GM23338 (cell line): Measurements from ENCODE around the gene PRDM2. TPM values are rescaled to one million over a fixed set of nuclear protein-coding genes. Genes with fewer than 3 reads are reported as not detected.

ENCODE experiments used
- ATAC-seq: fragments of 200-7000 bp; cut with Tn5 transposase; 3 replicates; pipeline ENCODE4 v1.9.1; 2020
- DNase-seq: peaks from one replicate; pipeline ENCODE4 v3.0.0-alpha.2; 2015; ENCODE audit warnings: low spot score
- H2AFZ ChIP-seq: fragments of 200-600 bp; sonication (generic); 2 replicates; pipeline ENCODE4 v1.8.0; 2016; ENCODE audit warnings: antibody characterized with exemption, mild to moderate bottlenecking, moderate library complexity
- H3F3A ChIP-seq: fragments of 200-600 bp; sonication (generic); replicated peaks from 2 replicates; pipeline ENCODE4 v1.8.0; 2017; ENCODE audit warnings: antibody characterized with exemption, mixed run types, low read depth
- H3K27ac ChIP-seq: fragments of 200-600 bp; sonication (generic); 2 replicates; pipeline ENCODE4 v1.6.1; 2016; ENCODE audit warnings: low read depth
- H3K27me3 ChIP-seq: fragments of 200-600 bp; sonication (generic); 2 replicates; pipeline ENCODE4 v1.8.0; 2016; ENCODE audit warnings: mild to moderate bottlenecking, mixed run types, moderate library complexity; ENCODE audit not compliant: insufficient read depth
- H3K36me3 ChIP-seq: fragments of 200-600 bp; sonication (generic); 2 replicates; pipeline ENCODE4 v1.8.0; 2016; ENCODE audit warnings: mild to moderate bottlenecking; ENCODE audit not compliant: insufficient read depth
- H3K4me1 ChIP-seq: fragments of 200-600 bp; sonication (generic); 2 replicates; pipeline ENCODE4 v1.8.0; 2016; ENCODE audit warnings: mild to moderate bottlenecking, moderate library complexity; ENCODE audit not compliant: insufficient read depth
- H3K4me2 ChIP-seq: fragments of 200-600 bp; sonication (generic); 2 replicates; pipeline ENCODE4 v1.7.1; 2017; ENCODE audit warnings: mixed run types
- H3K4me3 ChIP-seq: fragments of 200-600 bp; sonication (generic); 2 replicates; pipeline ENCODE4 v1.6.1; 2016; ENCODE audit warnings: mixed run types
- H3K79me2 ChIP-seq: fragments of 200-600 bp; sonication (generic); replicated peaks from 2 replicates; pipeline ENCODE4 v1.8.0; 2017; ENCODE audit warnings: mild to moderate bottlenecking; ENCODE audit not compliant: insufficient read depth
- H3K9me2 ChIP-seq: fragments of 200-600 bp; sonication (generic); 2 replicates; pipeline ENCODE4 v1.8.0; 2017; ENCODE audit not compliant: insufficient read depth
- H4K20me1 ChIP-seq: fragments of 200-600 bp; sonication (generic); replicated peaks from 2 replicates; pipeline ENCODE4 v1.8.0; 2017; ENCODE audit warnings: mild to moderate bottlenecking; ENCODE audit not compliant: insufficient read depth
- H3K27ac Mint-ChIP-seq: 2 replicates; pipeline ENCODE4 v1.8.0; 2020; ENCODE audit warnings: inconsistent platforms, mild to moderate bottlenecking, moderate library complexity, mixed read lengths
- H3K27me3 Mint-ChIP-seq: 3 replicates; pipeline ENCODE4 v1.8.0; 2022; ENCODE audit warnings: low read depth, mild to moderate bottlenecking, moderate library complexity, mixed read lengths, inconsistent platforms; ENCODE audit not compliant: insufficient read depth, poor library complexity
- H3K36me3 Mint-ChIP-seq: 3 replicates; pipeline ENCODE4 v1.8.0; 2021; ENCODE audit warnings: low read depth, mild to moderate bottlenecking, inconsistent platforms, moderate library complexity, mixed read lengths
- H3K4me1 Mint-ChIP-seq: 3 replicates; pipeline ENCODE4 v1.8.0; 2020; ENCODE audit warnings: mild to moderate bottlenecking, inconsistent platforms, mixed read lengths
- H3K4me3 Mint-ChIP-seq: 3 replicates; pipeline ENCODE4 v1.8.0; 2021; ENCODE audit warnings: moderate library complexity, mild to moderate bottlenecking, inconsistent platforms, mixed read lengths
- H3K9me3 Mint-ChIP-seq: 3 replicates; pipeline ENCODE4 v1.8.0; 2020; ENCODE audit warnings: moderate library complexity, mild to moderate bottlenecking, inconsistent platforms, mixed read lengths
- CREB1 ChIP-seq: fragments of 250-450 bp; sonication (Bioruptor Pico); IDR thresholded peaks from 2 replicates; pipeline ENCODE4 v1.5.0; 2020; ENCODE audit warnings: low read depth, mild to moderate bottlenecking, moderate library complexity
- ETS1 ChIP-seq: IDR thresholded peaks from 2 replicates; pipeline ENCODE4 v1.6.1; 2016; ENCODE audit warnings: antibody characterized with exemption
- EZH2 ChIP-seq: fragments of 200-600 bp; sonication (generic); IDR thresholded peaks from one replicate; pipeline ENCODE4 v1.8.0; 2017; ENCODE audit warnings: antibody characterized with exemption, mild to moderate bottlenecking, low read depth; ENCODE audit not compliant: unreplicated experiment
- EZH2phosphoT487 ChIP-seq: fragments of 200-600 bp; sonication (generic); IDR thresholded peaks from one replicate; pipeline ENCODE4 v1.8.1; 2018; ENCODE audit warnings: antibody characterized with exemption; ENCODE audit not compliant: unreplicated experiment
- JUNB ChIP-seq: IDR thresholded peaks from one replicate; pipeline ENCODE4 v1.6.1; 2016; ENCODE audit warnings: antibody characterized with exemption; ENCODE audit not compliant: unreplicated experiment
- NANOG ChIP-seq: IDR thresholded peaks from 2 replicates; pipeline ENCODE4 v1.6.1; 2016; ENCODE audit warnings: antibody characterized with exemption, borderline replicate concordance
- POLR2AphosphoS5 ChIP-seq: IDR thresholded peaks from 2 replicates; pipeline ENCODE4 v1.6.1; 2016; ENCODE audit warnings: antibody characterized with exemption, low read depth
- ZNF114 ChIP-seq: fragments of 250-450 bp; sonication (Bioruptor Pico); IDR thresholded peaks from 2 replicates; pipeline ENCODE4 v1.5.0; 2020; ENCODE audit warnings: mild to moderate bottlenecking, moderate library complexity
- polyA plus RNA-seq: library from polyadenylated mRNA; unstranded; fragments of >200 nt; fragmentation: Nextera tagmentation; extraction: Ambion mirVana; gene quantifications from 2 replicates; pipeline ENCODE4 v1.2.1, GENCODE V29; 2016
- total RNA-seq: library from RNA; depleted of rRNA; stranded (reverse); fragments of >200 nt; shearing (Covaris generic); gene quantifications from 2 replicates; pipeline ENCODE4 v1.2.3, GENCODE V29; 2014
- TF ChIP-seq, protein P1 (sequence below): IDR thresholded peaks from one replicate; pipeline ENCODE4 v1.6.1; 2018; ENCODE audit warnings: antibody characterized with exemption; ENCODE audit not compliant: unreplicated experiment
- TF ChIP-seq, protein P2 (sequence below): fragments of 250-450 bp; sonication (Bioruptor Pico); IDR thresholded peaks from 2 replicates; pipeline ENCODE4 v1.5.0; 2020; ENCODE audit warnings: mild to moderate bottlenecking, moderate library complexity

PRDM2 gene
- total and polyA plus RNA-seq, 2 experiments from 2014 or later = 11.6 to 28.3 TPM

DNA sequence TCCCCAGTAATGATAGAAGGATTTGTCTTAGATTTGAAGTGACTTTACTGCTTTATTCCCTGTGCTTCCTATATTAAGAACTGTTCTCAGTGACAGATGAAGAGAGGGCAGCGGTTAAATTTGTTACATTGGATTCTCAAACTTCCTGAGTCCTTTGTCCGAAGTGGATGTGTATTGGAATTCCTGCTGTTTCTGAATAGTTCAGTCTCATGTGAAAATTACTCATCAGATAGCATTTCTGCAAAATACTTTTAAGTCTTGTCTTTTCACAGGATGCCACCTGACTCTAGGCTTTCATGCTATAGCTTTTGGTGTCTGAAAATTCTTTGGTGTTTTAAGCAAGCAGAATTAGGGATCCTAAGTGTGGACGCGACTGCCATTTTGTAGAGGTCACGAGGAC, 83.6 kb downstream of the PRDM2 start (continued):
- TF ChIP-seq JUNB (no peak), CREB1 (CRISPR knock-in tag) (no peak), ZNF114 (CRISPR knock-in tag) (no peak), ETS1 (no peak)
- TF ChIP-seq, protein P1, sequence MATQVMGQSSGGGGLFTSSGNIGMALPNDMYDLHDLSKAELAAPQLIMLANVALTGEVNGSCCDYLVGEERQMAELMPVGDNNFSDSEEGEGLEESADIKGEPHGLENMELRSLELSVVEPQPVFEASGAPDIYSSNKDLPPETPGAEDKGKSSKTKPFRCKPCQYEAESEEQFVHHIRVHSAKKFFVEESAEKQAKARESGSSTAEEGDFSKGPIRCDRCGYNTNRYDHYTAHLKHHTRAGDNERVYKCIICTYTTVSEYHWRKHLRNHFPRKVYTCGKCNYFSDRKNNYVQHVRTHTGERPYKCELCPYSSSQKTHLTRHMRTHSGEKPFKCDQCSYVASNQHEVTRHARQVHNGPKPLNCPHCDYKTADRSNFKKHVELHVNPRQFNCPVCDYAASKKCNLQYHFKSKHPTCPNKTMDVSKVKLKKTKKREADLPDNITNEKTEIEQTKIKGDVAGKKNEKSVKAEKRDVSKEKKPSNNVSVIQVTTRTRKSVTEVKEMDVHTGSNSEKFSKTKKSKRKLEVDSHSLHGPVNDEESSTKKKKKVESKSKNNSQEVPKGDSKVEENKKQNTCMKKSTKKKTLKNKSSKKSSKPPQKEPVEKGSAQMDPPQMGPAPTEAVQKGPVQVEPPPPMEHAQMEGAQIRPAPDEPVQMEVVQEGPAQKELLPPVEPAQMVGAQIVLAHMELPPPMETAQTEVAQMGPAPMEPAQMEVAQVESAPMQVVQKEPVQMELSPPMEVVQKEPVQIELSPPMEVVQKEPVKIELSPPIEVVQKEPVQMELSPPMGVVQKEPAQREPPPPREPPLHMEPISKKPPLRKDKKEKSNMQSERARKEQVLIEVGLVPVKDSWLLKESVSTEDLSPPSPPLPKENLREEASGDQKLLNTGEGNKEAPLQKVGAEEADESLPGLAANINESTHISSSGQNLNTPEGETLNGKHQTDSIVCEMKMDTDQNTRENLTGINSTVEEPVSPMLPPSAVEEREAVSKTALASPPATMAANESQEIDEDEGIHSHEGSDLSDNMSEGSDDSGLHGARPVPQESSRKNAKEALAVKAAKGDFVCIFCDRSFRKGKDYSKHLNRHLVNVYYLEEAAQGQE = no peak

DNA sequence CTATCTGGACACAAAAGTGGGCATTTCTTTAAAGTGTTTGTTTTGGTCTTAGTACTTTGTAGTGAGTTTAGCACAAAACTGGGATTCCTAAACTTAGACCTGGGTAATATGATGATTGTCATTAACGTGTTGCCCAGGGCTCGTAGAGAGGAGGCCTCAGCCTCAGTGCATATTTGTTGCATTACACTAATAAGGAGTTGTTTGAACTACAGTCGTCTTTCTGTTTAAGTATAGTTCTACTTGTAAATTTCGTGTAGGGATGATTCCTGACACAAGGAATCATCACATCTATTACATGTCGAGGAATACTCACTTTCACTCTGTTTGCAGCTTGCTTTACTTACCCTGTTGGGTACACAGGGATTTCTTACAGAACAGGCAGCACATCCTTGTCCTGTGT, 85.0 kb downstream of the PRDM2 start:
- Mint-ChIP-seq H3K36me3 (peaks cover 22% of the 10 kb centered on the region), H3K4me1 (peaks cover 47% of the 10 kb centered on the region), H3K4me3 (no peak overlapping the region), H3K27ac (no peak overlapping the region), H3K9me3 (no peaks in the 10 kb centered on the region), H3K27me3 (peaks cover 2% of the 10 kb centered on the region)
- no peak for ATAC-seq
- no peak overlapping the region for H2AFZ ChIP-seq
- no peak overlapping the region for H3K27ac ChIP-seq
- H4K20me1 ChIP-seq = peaks cover 22% of the 10 kb centered on the region
- DNase-seq = no peak
- H3K4me3 ChIP-seq = no peak overlapping the region
- no peaks in the 10 kb centered on the region for H3K36me3 ChIP-seq
- peaks cover 26% of the 10 kb centered on the region for H3K4me1 ChIP-seq
- H3K79me2 ChIP-seq = peaks cover 20% of the 10 kb centered on the region
- H3K27me3 ChIP-seq = no peaks in the 10 kb centered on the region
- no peaks in the 10 kb centered on the region for H3K9me2 ChIP-seq
- no peak overlapping the region for H3K4me2 ChIP-seq
- no peaks in the 10 kb centered on the region for H3F3A ChIP-seq
- no peak for TF ChIP-seq EZH2
- no peak for TF ChIP-seq POLR2AphosphoS5
- TF ChIP-seq, protein P1 = no peak
- TF ChIP-seq, protein P2, sequence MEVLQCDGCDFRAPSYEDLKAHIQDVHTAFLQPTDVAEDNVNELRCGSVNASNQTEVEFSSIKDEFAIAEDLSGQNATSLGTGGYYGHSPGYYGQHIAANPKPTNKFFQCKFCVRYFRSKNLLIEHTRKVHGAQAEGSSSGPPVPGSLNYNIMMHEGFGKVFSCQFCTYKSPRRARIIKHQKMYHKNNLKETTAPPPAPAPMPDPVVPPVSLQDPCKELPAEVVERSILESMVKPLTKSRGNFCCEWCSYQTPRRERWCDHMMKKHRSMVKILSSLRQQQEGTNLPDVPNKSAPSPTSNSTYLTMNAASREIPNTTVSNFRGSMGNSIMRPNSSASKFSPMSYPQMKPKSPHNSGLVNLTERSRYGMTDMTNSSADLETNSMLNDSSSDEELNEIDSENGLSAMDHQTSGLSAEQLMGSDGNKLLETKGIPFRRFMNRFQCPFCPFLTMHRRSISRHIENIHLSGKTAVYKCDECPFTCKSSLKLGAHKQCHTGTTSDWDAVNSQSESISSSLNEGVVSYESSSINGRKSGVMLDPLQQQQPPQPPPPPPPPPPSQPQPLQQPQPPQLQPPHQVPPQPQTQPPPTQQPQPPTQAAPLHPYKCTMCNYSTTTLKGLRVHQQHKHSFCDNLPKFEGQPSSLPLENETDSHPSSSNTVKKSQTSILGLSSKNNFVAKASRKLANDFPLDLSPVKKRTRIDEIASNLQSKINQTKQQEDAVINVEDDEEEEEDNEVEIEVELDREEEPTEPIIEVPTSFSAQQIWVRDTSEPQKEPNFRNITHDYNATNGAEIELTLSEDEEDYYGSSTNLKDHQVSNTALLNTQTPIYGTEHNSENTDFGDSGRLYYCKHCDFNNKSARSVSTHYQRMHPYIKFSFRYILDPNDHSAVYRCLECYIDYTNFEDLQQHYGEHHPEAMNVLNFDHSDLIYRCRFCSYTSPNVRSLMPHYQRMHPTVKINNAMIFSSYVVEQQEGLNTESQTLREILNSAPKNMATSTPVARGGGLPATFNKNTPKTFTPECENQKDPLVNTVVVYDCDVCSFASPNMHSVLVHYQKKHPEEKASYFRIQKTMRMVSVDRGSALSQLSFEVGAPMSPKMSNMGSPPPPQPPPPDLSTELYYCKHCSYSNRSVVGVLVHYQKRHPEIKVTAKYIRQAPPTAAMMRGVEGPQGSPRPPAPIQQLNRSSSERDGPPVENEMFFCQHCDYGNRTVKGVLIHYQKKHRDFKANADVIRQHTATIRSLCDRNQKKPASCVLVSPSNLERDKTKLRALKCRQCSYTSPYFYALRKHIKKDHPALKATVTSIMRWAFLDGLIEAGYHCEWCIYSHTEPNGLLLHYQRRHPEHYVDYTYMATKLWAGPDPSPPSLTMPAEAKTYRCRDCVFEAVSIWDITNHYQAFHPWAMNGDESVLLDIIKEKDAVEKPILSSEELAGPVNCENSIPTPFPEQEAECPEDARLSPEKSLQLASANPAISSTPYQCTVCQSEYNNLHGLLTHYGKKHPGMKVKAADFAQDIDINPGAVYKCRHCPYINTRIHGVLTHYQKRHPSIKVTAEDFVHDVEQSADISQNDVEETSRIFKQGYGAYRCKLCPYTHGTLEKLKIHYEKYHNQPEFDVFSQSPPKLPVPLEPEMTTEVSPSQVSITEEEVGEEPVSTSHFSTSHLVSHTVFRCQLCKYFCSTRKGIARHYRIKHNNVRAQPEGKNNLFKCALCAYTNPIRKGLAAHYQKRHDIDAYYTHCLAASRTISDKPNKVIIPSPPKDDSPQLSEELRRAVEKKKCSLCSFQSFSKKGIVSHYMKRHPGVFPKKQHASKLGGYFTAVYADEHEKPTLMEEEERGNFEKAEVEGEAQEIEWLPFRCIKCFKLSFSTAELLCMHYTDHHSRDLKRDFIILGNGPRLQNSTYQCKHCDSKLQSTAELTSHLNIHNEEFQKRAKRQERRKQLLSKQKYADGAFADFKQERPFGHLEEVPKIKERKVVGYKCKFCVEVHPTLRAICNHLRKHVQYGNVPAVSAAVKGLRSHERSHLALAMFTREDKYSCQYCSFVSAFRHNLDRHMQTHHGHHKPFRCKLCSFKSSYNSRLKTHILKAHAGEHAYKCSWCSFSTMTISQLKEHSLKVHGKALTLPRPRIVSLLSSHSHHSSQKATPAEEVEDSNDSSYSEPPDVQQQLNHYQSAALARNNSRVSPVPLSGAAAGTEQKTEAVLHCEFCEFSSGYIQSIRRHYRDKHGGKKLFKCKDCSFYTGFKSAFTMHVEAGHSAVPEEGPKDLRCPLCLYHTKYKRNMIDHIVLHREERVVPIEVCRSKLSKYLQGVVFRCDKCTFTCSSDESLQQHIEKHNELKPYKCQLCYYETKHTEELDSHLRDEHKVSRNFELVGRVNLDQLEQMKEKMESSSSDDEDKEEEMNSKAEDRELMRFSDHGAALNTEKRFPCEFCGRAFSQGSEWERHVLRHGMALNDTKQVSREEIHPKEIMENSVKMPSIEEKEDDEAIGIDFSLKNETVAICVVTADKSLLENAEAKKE = no peak
- no peak for TF ChIP-seq EZH2phosphoT487
- no peak for TF ChIP-seq NANOG
- TF ChIP-seq ETS1 = no peak
